Measurements from ENCODE around the gene MMAB.

- TF ChIP-seq EZH2phosphoT487 (IDR thresholded peaks at IDR 0.05; ENCODE audit: insufficient read depth, low read depth), result no peak
- TF ChIP-seq EZH2 (IDR thresholded peaks at IDR 0.05; ENCODE audit: insufficient read depth, poor library complexity, severe bottlenecking), result no peak
Measured at GRCh38 chr12:109588461-109589239, 15.3 kb upstream of the MMAB start.

All from GM23248 (cell line).